Astrocyte (in vitro differentiated cells and primary cell): ENCODE measurements around the gene AMFR. TPM values are rescaled to one million over a fixed set of nuclear protein-coding genes. Genes with fewer than 3 reads are reported as not detected.

Experiments used
- DNase-seq: peaks from one replicate; pipeline ENCODE4 v3.0.0-alpha.2; 2010; ENCODE audit warnings: low read depth
- FAIRE-seq: peaks from 2 replicates; lab custom pipeline; 2011; peaks lifted over from hg19 to GRCh38; lab: Jason Lieb, UNC
- H2AFZ ChIP-seq: 2 replicates; pipeline ENCODE4 v1.6.0; 2012; ENCODE audit warnings: low read depth, low read length, inconsistent platforms
- H3K27ac ChIP-seq: 2 replicates; pipeline ENCODE4 v1.5.1; 2011; ENCODE audit warnings: low read depth, low read length, inconsistent platforms
- H3K27me3 ChIP-seq: 2 replicates; pipeline ENCODE4 v1.6.0; 2011; ENCODE audit warnings: low read length, inconsistent platforms; ENCODE audit not compliant: insufficient read depth
- H3K36me3 ChIP-seq: 2 replicates; pipeline ENCODE4 v1.5.1; 2011; ENCODE audit warnings: low read length, inconsistent platforms; ENCODE audit not compliant: insufficient read depth
- H3K4me1 ChIP-seq: 2 replicates; pipeline ENCODE4 v1.5.1; 2011; ENCODE audit warnings: low read length, inconsistent platforms; ENCODE audit not compliant: insufficient read depth
- H3K4me2 ChIP-seq: 2 replicates; pipeline ENCODE4 v1.6.0; 2012; ENCODE audit warnings: low read length, inconsistent platforms
- H3K4me3 ChIP-seq: 2 replicates; pipeline ENCODE4 v1.5.1; 2011; ENCODE audit warnings: low read depth, mild to moderate bottlenecking, low read length, inconsistent platforms; ENCODE audit not compliant: insufficient read depth
- H3K79me2 ChIP-seq: 2 replicates; pipeline ENCODE4 v1.6.0; 2012; ENCODE audit warnings: mild to moderate bottlenecking, low read length, inconsistent platforms; ENCODE audit not compliant: insufficient read depth
- H3K9ac ChIP-seq: 2 replicates; pipeline ENCODE4 v1.6.0; 2012; ENCODE audit warnings: mild to moderate bottlenecking, low read length, inconsistent platforms
- H3K9me3 ChIP-seq: 2 replicates; pipeline ENCODE4 v1.5.1; 2012; ENCODE audit warnings: low read depth, mild to moderate bottlenecking, low read length, inconsistent platforms; ENCODE audit not compliant: insufficient read depth
- H4K20me1 ChIP-seq: 2 replicates; pipeline ENCODE4 v1.6.0; 2012; ENCODE audit warnings: low read length, inconsistent platforms; ENCODE audit not compliant: insufficient read depth
- H3K27ac Mint-ChIP-seq: one replicate; pipeline ENCODE4 v1.8.0; 2021; ENCODE audit warnings: mild to moderate bottlenecking, mixed read lengths; ENCODE audit not compliant: unreplicated experiment
- H3K27me3 Mint-ChIP-seq: one replicate; pipeline ENCODE4 v1.8.0; 2021; ENCODE audit warnings: low read depth, mixed read lengths; ENCODE audit not compliant: unreplicated experiment
- H3K36me3 Mint-ChIP-seq: one replicate; pipeline ENCODE4 v1.8.0; 2021; ENCODE audit warnings: low read depth, mixed read lengths; ENCODE audit not compliant: unreplicated experiment
- H3K4me1 Mint-ChIP-seq: one replicate; pipeline ENCODE4 v1.8.0; 2021; ENCODE audit warnings: low read depth, mixed read lengths; ENCODE audit not compliant: unreplicated experiment
- H3K4me3 Mint-ChIP-seq: one replicate; pipeline ENCODE4 v1.8.0; 2021; ENCODE audit warnings: mild to moderate bottlenecking, moderate library complexity, mixed read lengths; ENCODE audit not compliant: unreplicated experiment
- H3K9me3 Mint-ChIP-seq: one replicate; pipeline ENCODE4 v1.8.0; 2021; ENCODE audit warnings: mild to moderate bottlenecking, mixed read lengths; ENCODE audit not compliant: unreplicated experiment
- CTCF ChIP-seq: IDR thresholded peaks from 2 replicates; pipeline ENCODE4 v1.5.1; 2011; ENCODE audit warnings: low read depth, mild to moderate bottlenecking, inconsistent platforms, low read length, moderate library complexity; ENCODE audit not compliant: insufficient read depth
- EZH2 ChIP-seq: IDR thresholded peaks from 2 replicates; pipeline ENCODE4 v1.6.1; 2012; ENCODE audit warnings: mild to moderate bottlenecking, low read length, inconsistent platforms; ENCODE audit not compliant: insufficient read depth
- total RNA-seq: library from RNA; stranded (reverse); gene quantifications from 2 replicates; pipeline ENCODE4 v1.2.1, GENCODE V29; 2021

AMFR gene
- total RNA-seq, 1 donor from 2014 or later: 86.2 TPM

- Histone ChIP-seq H3K4me3 (no peak overlapping the region), H3K9ac (no peak overlapping the region), H4K20me1 (no peaks in the 10 kb centered on the region), H2AFZ (no peak overlapping the region), H3K79me2 (no peaks in the 10 kb centered on the region), H3K36me3 (peaks cover 75% of the 10 kb centered on the region), H3K27ac (no peak overlapping the region), H3K4me2 (no peak overlapping the region), H3K9me3 (no peaks in the 10 kb centered on the region), H3K27me3 (no peaks in the 10 kb centered on the region), H3K4me1 (no peaks in the 10 kb centered on the region)
- TF ChIP-seq EZH2: no peak
- no peak for TF ChIP-seq CTCF
- Mint-ChIP-seq H3K27me3 (no peaks in the 10 kb centered on the region), H3K4me3 (no peak overlapping the region), H3K9me3 (no peaks in the 10 kb centered on the region), H3K36me3 (peaks cover 15% of the 10 kb centered on the region), H3K27ac (no peak overlapping the region), H3K4me1 (no peaks in the 10 kb centered on the region)
- FAIRE-seq: no peak
- DNase-seq: no peak
These were observed 44.4 kb upstream of the AMFR start for GRCh38 chr16:56469748-56470147.

- Histone ChIP-seq H3K79me2 (no peaks in the 10 kb centered on the region), H3K9me3 (no peaks in the 10 kb centered on the region), H3K4me1 (no peaks in the 10 kb centered on the region), H4K20me1 (no peaks in the 10 kb centered on the region), H3K4me2 (no peak overlapping the region), H3K27me3 (no peaks in the 10 kb centered on the region), H3K9ac (no peak overlapping the region), H3K36me3 (peaks cover 79% of the 10 kb centered on the region), H3K4me3 (no peak overlapping the region), H2AFZ (no peak overlapping the region), H3K27ac (no peak overlapping the region)
- no peak overlapping the region for H3K4me3 Mint-ChIP-seq
- H3K9me3 Mint-ChIP-seq: no peaks in the 10 kb centered on the region
- peaks cover 19% of the 10 kb centered on the region for H3K36me3 Mint-ChIP-seq
- DNase-seq (no peak), FAIRE-seq (no peak)
- no peak for TF ChIP-seq EZH2
- no peaks in the 10 kb centered on the region for H3K4me1 Mint-ChIP-seq
- no peak overlapping the region for H3K27ac Mint-ChIP-seq
- H3K27me3 Mint-ChIP-seq: no peaks in the 10 kb centered on the region
These were observed 43.5 kb upstream of the AMFR start for GRCh38 chr16:56468800-56469199.

- Histone ChIP-seq H3K9me3 (no peaks in the 10 kb centered on the region), H3K4me1 (no peaks in the 10 kb centered on the region), H4K20me1 (no peaks in the 10 kb centered on the region), H3K27me3 (no peaks in the 10 kb centered on the region), H3K36me3 (peaks cover 70% of the 10 kb centered on the region), H3K79me2 (no peaks in the 10 kb centered on the region), H3K9ac (no peak overlapping the region), H3K4me3 (no peak overlapping the region), H3K4me2 (no peak overlapping the region), H3K27ac (no peak overlapping the region), H2AFZ (no peak overlapping the region)
- FAIRE-seq: no peak
- no peak for DNase-seq
- TF ChIP-seq CTCF: no peak
- Mint-ChIP-seq H3K36me3 (peaks cover 18% of the 10 kb centered on the region), H3K9me3 (no peaks in the 10 kb centered on the region), H3K4me1 (no peaks in the 10 kb centered on the region), H3K27me3 (no peaks in the 10 kb centered on the region), H3K4me3 (no peak overlapping the region), H3K27ac (no peak overlapping the region)
These were observed 41.0 kb upstream of the AMFR start for GRCh38 chr16:56466344-56466743.
